GM12875 (cell line): Measurements from ENCODE around the gene CHTF8.

Source experiments
- H3K4me3 ChIP-seq: one replicate; pipeline ENCODE4 v1.5.1; 2011; ENCODE audit warnings: low read depth, low read length, control low read depth
- TF ChIP-seq, protein P1 (sequence below): IDR thresholded peaks from 2 replicates; pipeline ENCODE4 v1.5.1; 2011; ENCODE audit warnings: low read depth, mild to moderate bottlenecking, control low read depth, inconsistent platforms, low read length, moderate library complexity, borderline replicate concordance; ENCODE audit not compliant: insufficient read depth

Gene CHTF8

DNA sequence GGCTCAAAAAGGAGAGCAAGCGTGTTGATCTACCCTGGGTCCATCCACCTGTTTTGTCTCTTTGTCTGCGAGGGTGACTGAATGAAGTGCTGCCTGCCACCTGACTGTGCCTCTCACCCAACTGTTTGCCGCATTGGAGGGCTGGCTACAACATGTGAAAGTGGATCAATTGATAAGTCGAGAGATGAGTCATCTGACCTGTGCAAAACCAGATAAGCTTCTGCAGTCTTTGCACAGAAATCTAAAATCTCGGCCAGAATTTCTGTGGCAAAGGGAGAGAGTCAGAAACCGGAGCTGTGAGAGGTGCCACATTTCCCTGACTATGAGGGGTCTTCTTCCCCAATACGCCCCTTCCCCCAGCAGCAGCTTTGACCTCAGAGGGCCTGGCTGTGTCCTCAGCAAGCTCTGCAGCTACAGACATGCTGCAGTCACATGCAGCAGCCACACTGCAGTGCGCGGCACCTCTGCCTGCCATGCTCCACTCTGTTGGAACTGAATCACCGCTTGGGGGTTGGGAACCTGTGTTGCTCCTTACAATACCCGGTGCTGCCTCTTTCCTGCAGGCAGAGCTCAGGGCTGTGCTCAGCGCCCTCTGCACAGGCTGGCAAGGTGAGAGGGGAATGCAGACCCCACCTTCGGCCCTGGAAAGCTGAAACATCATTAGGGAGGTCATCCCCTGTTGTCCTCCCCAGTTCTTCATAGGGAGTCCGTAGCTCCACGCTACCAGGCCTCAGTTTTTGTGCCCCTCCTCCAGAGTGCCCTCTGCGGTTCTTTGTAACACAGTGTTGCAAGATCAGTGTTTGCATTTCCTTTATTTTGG lies 43.1 kb downstream of the CHTF8 start:
- TF ChIP-seq, protein P1, sequence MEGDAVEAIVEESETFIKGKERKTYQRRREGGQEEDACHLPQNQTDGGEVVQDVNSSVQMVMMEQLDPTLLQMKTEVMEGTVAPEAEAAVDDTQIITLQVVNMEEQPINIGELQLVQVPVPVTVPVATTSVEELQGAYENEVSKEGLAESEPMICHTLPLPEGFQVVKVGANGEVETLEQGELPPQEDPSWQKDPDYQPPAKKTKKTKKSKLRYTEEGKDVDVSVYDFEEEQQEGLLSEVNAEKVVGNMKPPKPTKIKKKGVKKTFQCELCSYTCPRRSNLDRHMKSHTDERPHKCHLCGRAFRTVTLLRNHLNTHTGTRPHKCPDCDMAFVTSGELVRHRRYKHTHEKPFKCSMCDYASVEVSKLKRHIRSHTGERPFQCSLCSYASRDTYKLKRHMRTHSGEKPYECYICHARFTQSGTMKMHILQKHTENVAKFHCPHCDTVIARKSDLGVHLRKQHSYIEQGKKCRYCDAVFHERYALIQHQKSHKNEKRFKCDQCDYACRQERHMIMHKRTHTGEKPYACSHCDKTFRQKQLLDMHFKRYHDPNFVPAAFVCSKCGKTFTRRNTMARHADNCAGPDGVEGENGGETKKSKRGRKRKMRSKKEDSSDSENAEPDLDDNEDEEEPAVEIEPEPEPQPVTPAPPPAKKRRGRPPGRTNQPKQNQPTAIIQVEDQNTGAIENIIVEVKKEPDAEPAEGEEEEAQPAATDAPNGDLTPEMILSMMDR: no peak
- H3K4me3 ChIP-seq: no peak overlapping the region

DNA sequence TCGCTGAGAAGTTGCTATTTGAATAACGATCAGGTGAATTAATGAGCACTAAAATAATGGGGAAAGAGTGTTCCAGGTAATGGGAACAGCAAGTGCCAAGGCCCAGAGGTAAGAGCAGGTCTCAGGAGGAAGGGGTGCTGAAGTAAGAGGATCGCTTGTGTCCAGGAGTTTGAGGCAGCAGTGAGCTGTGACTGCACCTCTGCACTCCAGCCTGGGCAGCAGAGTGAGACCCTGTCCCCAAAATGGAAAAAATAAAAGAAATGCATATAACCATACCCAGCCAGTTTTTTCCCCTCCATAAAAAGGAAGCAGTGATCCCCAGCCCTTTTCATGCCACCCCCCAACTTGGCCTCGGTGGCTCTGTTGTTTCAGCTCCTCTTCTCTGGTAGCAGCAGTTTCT lies 43.7 kb downstream of the CHTF8 start:
- H3K4me3 ChIP-seq: no peak overlapping the region
- TF ChIP-seq, protein P1: no peak

DNA sequence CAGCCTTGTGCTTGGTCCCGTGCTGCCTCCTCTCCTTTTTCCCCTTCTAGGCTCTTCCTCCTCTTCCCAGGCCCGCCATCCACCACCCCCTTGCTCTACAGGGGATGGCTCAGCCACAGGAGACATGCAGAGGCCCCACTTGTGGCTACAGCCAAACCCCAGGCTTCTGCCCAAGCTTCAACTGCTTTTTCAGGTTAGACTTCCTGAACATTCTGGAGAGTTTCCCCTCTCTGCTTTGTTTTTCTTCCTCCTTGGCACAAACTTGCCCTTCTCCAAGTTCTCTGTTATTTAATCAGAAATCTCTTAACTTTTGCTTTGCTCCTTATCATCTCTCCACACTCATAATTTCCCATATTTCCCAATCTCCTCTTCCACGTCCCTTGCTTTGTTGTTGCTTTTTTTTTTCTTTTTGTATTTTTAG lies 45.2 kb downstream of the CHTF8 start:
- H3K4me3 ChIP-seq: no peak overlapping the region
- TF ChIP-seq, protein P1: no peak

DNA sequence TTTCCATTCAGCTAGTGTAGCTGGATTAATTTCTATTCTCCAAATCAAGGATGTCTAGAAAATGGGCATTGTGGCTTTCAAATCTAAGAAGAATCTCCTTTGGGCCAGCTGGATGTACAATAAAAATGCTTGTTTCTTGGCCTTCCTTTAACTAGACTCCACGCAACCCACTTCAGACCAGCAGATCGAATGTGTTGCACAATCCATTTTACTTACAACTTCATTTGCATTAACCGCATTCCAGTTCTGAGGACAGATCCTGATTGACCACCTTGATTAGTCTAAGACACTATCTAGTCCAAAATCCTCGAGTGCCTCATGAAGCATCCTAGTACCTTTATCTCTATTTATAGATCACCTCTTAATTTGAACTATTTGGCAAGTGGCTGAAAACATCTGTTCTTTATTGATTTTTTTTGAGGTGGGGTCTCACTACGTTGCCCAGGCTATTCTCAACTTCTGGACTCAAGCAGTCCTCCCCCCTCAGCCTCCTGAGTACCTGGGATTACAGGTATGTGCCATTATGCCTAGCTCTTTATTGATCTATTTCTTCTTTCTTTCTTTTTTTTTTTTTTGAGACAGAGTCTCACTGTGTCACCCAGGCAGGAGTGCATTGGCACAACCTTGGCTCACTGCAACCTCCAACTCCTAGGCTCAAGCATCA lies 47.2 kb downstream of the CHTF8 start:
- TF ChIP-seq, protein P1: no peak

DNA sequence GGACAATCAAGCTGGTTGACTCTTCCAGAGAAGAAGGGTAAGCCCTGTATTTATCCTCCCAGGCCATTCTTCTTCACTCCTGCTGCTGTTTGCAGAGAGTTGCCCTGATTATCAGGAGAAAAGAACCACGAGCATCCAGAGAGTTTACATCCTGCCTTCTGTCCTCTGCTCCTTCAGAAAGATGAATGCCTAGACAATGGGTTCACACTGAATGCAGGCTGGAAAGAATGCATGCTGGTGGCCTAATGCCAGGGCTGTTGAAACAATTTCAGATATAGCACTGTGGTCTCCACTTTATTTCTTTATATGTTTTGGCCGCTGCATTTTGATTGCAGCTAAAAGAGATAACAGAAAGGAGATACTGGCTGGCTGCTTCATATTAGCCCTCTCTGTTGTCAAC lies 48.1 kb downstream of the CHTF8 start:
- H3K4me3 ChIP-seq: no peak overlapping the region
- TF ChIP-seq, protein P1: no peak

More for the DNA sequence above, 47.2 kb downstream of the CHTF8 start:
- H3K4me3 ChIP-seq: no peak overlapping the region

DNA sequence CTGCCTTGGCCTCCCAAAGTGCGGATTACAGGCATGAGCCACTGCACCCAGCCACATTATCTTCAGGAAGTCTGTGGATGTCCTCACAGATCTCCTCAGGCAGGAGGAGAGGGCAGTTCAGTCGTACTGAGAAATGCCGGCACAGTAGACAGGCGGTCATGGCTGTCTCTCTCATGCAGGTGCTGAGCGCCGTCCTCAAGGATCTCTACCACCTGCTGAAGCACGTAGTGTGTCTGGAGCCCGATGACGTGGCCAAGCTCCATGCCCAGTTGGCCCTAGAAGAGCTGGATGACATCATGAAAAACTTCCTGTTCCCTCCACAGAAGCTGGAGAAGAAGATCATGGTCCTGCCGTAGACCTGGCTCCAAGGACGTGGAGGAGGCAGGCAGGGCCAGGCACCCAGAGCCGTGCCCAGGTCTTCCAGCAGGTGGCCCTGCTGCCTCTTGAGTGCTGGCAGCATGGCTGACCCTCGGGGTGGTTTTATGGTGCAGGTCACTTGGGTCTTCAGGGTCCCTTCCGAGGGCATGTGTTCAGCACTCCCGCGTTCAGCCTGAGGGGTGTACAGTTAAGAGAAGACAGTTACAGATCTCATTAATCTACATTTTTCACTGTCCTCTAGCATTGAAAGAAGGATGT lies 49.0 kb downstream of the CHTF8 start:
- TF ChIP-seq, protein P1: no peak
- H3K4me3 ChIP-seq: no peak overlapping the region
